ENCODE measurements around the gene BEX5. TPM values are rescaled to one million over a fixed set of nuclear protein-coding genes. Genes with fewer than 3 reads are reported as not detected.
A peak's percentile ranks its signal among the peaks of the same experiment; 100 is the strongest.
"Not testable (repeated sequence)": the region's sequence is repeated elsewhere in the genome, so short reads cannot be mapped to it uniquely, and the experiment has no call there.

Gene BEX5
- total RNA-seq, 1 experiment from 2014 or later = not detected

- intact Hi-C loops (cut with micrococcal nuclease; ENCODE audit: unreplicated experiment) = no loop called here
- peak; percentile 53 for TF ChIP-seq CTCF (conservative IDR thresholded peaks at IDR 0.05; ENCODE audit: low read depth, low read length)
- no peak for TF ChIP-seq EZH2 (IDR thresholded peaks at IDR 0.05; ENCODE audit: borderline replicate concordance, low read depth, low read length, poor library complexity, severe bottlenecking)
- ChIA-PET POLR2A (ENCODE audit: low non-redundant PET) (no interaction called here), CTCF (interaction anchor here (0.6 kb wide), 1 partner anchor 16 kb away, joined by 3 read pairs; no protein-coding TSS in a partner anchor)
- BruUV-seq (replicated peaks) = no TSS peak
- Histone ChIP-seq H3K4me1 (ENCODE audit: insufficient read depth, low read length, poor library complexity, severe bottlenecking) (no peaks in the 10 kb centered on the region), H3K9me3 (ENCODE audit: low read depth, low read length, poor library complexity, severe bottlenecking) (no peaks in the 10 kb centered on the region), H3K27ac (ENCODE audit: low read depth, low read length, poor library complexity, severe bottlenecking) (no peak overlapping the region), H3K4me3 (ENCODE audit: low read depth, low read length, poor library complexity, severe bottlenecking) (no peak overlapping the region), H3K27me3 (replicated peaks; ENCODE audit: insufficient read depth, low read depth, low read length, poor library complexity) (peaks cover 23% of the 10 kb centered on the region), H3K36me3 (ENCODE audit: insufficient read depth, low read length, poor library complexity, severe bottlenecking) (no peaks in the 10 kb centered on the region)
- peak; percentile 43 for DNase-seq (ENCODE audit: low spot score)
Observed at GRCh38 chrX:102154218-102154860, 1.4 kb downstream of the BEX5 start.

GRCh38 chrX:102142274-102142673 lies 13.5 kb downstream of the BEX5 start, which contains the start of gene TCEAL6:
Gene TCEAL6 (minus strand): TSS chrX:102142481.
- H3K4me3 ChIP-seq (ENCODE audit: low read depth, low read length, poor library complexity, severe bottlenecking); H3K27ac ChIP-seq (ENCODE audit: low read depth, low read length, poor library complexity, severe bottlenecking); H3K9me3 ChIP-seq (ENCODE audit: low read depth, low read length, poor library complexity, severe bottlenecking); DNase-seq (ENCODE audit: low spot score); BruUV-seq (replicated peaks); H3K4me1 ChIP-seq (ENCODE audit: insufficient read depth, low read length, poor library complexity, severe bottlenecking); intact Hi-C loops (cut with micrococcal nuclease; ENCODE audit: unreplicated experiment); POLR2A ChIA-PET (ENCODE audit: low non-redundant PET); H3K36me3 ChIP-seq (ENCODE audit: insufficient read depth, low read length, poor library complexity, severe bottlenecking); CTCF ChIA-PET: not testable (repeated sequence)
- H3K27me3 ChIP-seq (replicated peaks; ENCODE audit: insufficient read depth, low read depth, low read length, poor library complexity) = peaks cover 39% of the 10 kb centered on the region

- BruUV-seq (replicated peaks); intact Hi-C loops (cut with micrococcal nuclease; ENCODE audit: unreplicated experiment); CTCF ChIA-PET: not testable (repeated sequence)
Observed at GRCh38 chrX:102141631-102142030, 14.1 kb downstream of the BEX5 start.

GRCh38 chrX:102140876-102141275 lies 14.9 kb downstream of the BEX5 start:
- H3K9me3 ChIP-seq (ENCODE audit: low read depth, low read length, poor library complexity, severe bottlenecking); H3K4me3 ChIP-seq (ENCODE audit: low read depth, low read length, poor library complexity, severe bottlenecking); BruUV-seq (replicated peaks); H3K27ac ChIP-seq (ENCODE audit: low read depth, low read length, poor library complexity, severe bottlenecking); POLR2A ChIA-PET (ENCODE audit: low non-redundant PET); CTCF ChIA-PET; intact Hi-C loops (cut with micrococcal nuclease; ENCODE audit: unreplicated experiment); H3K4me1 ChIP-seq (ENCODE audit: insufficient read depth, low read length, poor library complexity, severe bottlenecking); DNase-seq (ENCODE audit: low spot score); H3K36me3 ChIP-seq (ENCODE audit: insufficient read depth, low read length, poor library complexity, severe bottlenecking): not testable (repeated sequence)
- H3K27me3 ChIP-seq (replicated peaks; ENCODE audit: insufficient read depth, low read depth, low read length, poor library complexity) = peaks cover 38% of the 10 kb centered on the region

More at GRCh38 chrX:102141631-102142030, 14.1 kb downstream of the BEX5 start:
- DNase-seq (ENCODE audit: low spot score); H3K9me3 ChIP-seq (ENCODE audit: low read depth, low read length, poor library complexity, severe bottlenecking); H3K4me1 ChIP-seq (ENCODE audit: insufficient read depth, low read length, poor library complexity, severe bottlenecking); H3K36me3 ChIP-seq (ENCODE audit: insufficient read depth, low read length, poor library complexity, severe bottlenecking); POLR2A ChIA-PET (ENCODE audit: low non-redundant PET); H3K27ac ChIP-seq (ENCODE audit: low read depth, low read length, poor library complexity, severe bottlenecking); H3K4me3 ChIP-seq (ENCODE audit: low read depth, low read length, poor library complexity, severe bottlenecking): not testable (repeated sequence)
- H3K27me3 ChIP-seq (replicated peaks; ENCODE audit: insufficient read depth, low read depth, low read length, poor library complexity) = peaks cover 37% of the 10 kb centered on the region
